Measurements from ENCODE around the gene MRPS26.

DNA sequence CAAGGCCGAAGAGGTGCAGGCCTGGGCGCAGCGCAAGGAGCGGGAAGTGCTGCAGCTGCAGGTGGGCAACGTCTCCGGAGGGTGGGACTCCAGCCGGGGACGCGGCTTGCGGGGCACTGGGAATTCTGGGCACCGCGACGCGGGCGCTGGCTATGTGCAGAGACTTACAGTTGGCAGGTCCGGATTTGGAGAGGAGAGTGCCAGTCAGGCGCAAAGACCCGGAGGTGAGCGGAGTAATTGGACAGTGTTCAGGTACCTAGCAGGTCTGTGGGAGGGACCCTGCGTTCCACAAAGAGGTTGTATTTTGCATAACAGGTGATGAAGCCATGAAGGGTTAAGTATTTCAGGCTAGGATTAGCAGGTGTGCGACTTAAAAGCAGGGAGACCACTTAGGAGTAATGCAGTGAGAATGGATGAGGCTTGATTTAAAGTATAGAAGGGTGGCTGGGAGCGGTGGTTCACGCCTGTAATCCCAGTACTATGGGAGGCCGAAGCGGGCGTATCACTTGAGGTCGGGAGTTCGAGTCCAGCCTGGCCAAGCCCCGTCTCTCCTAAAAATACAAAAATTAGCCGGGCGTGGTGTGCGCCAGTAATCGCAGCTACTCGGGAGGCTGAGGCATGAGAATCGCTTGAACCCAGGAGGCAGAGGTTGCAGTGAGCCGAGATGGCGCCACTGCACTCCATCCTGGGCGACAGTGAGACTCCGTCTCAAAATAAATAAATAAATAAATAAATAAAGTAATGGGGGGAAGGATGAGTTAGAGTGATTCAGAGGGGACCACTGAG is 1.0 kb downstream of the MRPS26 start:
- no peak for TF ChIP-seq GTF2F1 (IDR thresholded peaks at IDR 0.05; ENCODE audit: low read length)
- TF ChIP-seq, protein P1, sequence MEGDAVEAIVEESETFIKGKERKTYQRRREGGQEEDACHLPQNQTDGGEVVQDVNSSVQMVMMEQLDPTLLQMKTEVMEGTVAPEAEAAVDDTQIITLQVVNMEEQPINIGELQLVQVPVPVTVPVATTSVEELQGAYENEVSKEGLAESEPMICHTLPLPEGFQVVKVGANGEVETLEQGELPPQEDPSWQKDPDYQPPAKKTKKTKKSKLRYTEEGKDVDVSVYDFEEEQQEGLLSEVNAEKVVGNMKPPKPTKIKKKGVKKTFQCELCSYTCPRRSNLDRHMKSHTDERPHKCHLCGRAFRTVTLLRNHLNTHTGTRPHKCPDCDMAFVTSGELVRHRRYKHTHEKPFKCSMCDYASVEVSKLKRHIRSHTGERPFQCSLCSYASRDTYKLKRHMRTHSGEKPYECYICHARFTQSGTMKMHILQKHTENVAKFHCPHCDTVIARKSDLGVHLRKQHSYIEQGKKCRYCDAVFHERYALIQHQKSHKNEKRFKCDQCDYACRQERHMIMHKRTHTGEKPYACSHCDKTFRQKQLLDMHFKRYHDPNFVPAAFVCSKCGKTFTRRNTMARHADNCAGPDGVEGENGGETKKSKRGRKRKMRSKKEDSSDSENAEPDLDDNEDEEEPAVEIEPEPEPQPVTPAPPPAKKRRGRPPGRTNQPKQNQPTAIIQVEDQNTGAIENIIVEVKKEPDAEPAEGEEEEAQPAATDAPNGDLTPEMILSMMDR (CRISPR knock-in tag; IDR thresholded peaks at IDR 0.05) = no peak
- TF ChIP-seq, protein P2, sequence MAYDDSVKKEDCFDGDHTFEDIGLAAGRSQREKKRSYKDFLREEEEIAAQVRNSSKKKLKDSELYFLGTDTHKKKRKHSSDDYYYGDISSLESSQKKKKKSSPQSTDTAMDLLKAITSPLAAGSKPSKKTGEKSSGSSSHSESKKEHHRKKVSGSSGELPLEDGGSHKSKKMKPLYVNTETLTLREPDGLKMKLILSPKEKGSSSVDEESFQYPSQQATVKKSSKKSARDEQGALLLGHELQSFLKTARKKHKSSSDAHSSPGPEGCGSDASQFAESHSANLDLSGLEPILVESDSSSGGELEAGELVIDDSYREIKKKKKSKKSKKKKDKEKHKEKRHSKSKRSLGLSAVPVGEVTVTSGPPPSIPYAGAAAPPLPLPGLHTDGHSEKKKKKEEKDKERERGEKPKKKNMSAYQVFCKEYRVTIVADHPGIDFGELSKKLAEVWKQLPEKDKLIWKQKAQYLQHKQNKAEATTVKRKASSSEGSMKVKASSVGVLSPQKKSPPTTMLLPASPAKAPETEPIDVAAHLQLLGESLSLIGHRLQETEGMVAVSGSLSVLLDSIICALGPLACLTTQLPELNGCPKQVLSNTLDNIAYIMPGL (CRISPR knock-in tag; IDR thresholded peaks at IDR 0.05; ENCODE audit: borderline replicate concordance in 1 of 2, low read depth in 1 of 2) = no peak
- no peak for TF ChIP-seq ZNF564 (CRISPR knock-in tag; IDR thresholded peaks at IDR 0.05)
